ENCODE measurements around the gene CFAP92. TPM values are rescaled to one million over a fixed set of nuclear protein-coding genes. Genes with fewer than 3 reads are reported as not detected.

CFAP92 gene
- total and polyA plus RNA-seq, 2 donors (not counting 1 experiment from before 2014, with no cell fraction given): not detected

DNA sequence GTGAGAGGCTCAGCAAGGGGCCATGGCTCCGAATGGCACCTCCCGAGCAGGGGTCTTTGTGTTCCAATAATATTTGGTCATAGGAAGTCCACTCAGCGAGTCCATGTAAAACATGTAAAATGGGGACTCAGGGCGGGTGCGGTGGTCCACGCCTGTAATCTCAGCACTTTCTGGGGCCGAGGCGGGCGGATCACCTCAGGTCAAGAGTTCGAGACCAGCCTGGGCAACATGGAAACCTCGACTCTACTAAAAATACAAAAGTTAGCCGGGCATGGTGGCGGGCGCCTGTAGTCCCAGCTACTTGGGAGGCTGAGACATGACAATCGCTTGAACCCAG is 33.6 kb upstream of the CFAP92 start:
- peaks cover 0 to 6% (median 0%) of the 10 kb centered on the region in 4 experiments for H3K27me3 ChIP-seq (replicated peaks in 1 of 4; ENCODE audit: control extremely low read depth in 1 of 4, control insufficient read depth in 3 of 4, insufficient read depth in 4 of 4, low read length in 3 of 4)
- ATAC-seq (ENCODE audit: low read depth): no peak
- Mint-ChIP-seq H3K27me3 (peaks cover 3% of the 10 kb centered on the region), H3K4me1 (peaks cover 22% of the 10 kb centered on the region), H3K9me3 (ENCODE audit: insufficient read depth) (no peaks in the 10 kb centered on the region), H3K27ac (no peak overlapping the region), H3K4me3 (peak overlapping the region; percentile 34)
- intact Hi-C loops (cut with micrococcal nuclease): loop anchor here (1.0 to 2.0 kb wide), 8 partner anchors 11 to 218 kb away; partner anchors contain the start of genes CFAP92, CNBP, ISY1 and RAB43
- peak overlapping the region; percentile 97 for H2AFZ ChIP-seq (ENCODE audit: insufficient read depth, low read depth, low read length, poor library complexity, severe bottlenecking)
- H3K9ac ChIP-seq (ENCODE audit: low read length): peak overlapping the region; percentile 88
- no peaks in the 10 kb centered on the region for H3K79me2 ChIP-seq (ENCODE audit: control insufficient read depth, insufficient read depth, low read length)
- 79% methylated on average over 14 of the region's 15 CpGs for WGBS (ENCODE audit: insufficient coverage)
- H3K4me3 ChIP-seq (ENCODE audit: control extremely low read depth in 1 of 5, extremely low read depth in 1 of 5, insufficient read depth in 1 of 5, low read depth in 2 of 5, low read length in 4 of 5): peak overlapping the region; percentile 11 to 71 (median 61)
- ChIA-PET POLR2A (interaction anchor here (0.6 to 1.4 kb wide), 6 partner anchors 11 to 289 kb away, joined by 3 to 19 read pairs (median 4); no protein-coding TSS in a partner anchor), CTCF (interaction anchor here (0.7 to 4.0 kb wide), 12 partner anchors 11 to 347 kb away, joined by 3 to 53 read pairs (median 4); partner anchors contain the start of gene CFAP92)
- peaks cover 13 to 15% of the 10 kb centered on the region in 2 donors for H3K4me1 ChIP-seq (ENCODE audit: control insufficient read depth in 2 of 2, insufficient read depth in 2 of 2, low read length in 2 of 2)
- DNase-seq: no peak
- no peaks in the 10 kb centered on the region for H4K20me1 ChIP-seq (ENCODE audit: control insufficient read depth, insufficient read depth, low read length, poor library complexity, severe bottlenecking)
- TF ChIP-seq EZH2 (IDR thresholded peaks at IDR 0.05; ENCODE audit: borderline replicate concordance, insufficient read depth, low read depth, low read length, poor library complexity, severe bottlenecking): no peak
- TF ChIP-seq, protein P1, sequence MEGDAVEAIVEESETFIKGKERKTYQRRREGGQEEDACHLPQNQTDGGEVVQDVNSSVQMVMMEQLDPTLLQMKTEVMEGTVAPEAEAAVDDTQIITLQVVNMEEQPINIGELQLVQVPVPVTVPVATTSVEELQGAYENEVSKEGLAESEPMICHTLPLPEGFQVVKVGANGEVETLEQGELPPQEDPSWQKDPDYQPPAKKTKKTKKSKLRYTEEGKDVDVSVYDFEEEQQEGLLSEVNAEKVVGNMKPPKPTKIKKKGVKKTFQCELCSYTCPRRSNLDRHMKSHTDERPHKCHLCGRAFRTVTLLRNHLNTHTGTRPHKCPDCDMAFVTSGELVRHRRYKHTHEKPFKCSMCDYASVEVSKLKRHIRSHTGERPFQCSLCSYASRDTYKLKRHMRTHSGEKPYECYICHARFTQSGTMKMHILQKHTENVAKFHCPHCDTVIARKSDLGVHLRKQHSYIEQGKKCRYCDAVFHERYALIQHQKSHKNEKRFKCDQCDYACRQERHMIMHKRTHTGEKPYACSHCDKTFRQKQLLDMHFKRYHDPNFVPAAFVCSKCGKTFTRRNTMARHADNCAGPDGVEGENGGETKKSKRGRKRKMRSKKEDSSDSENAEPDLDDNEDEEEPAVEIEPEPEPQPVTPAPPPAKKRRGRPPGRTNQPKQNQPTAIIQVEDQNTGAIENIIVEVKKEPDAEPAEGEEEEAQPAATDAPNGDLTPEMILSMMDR (IDR thresholded peaks at IDR 0.05): no peak
- H3K4me2 ChIP-seq (replicated peaks; ENCODE audit: low read depth, low read length, poor library complexity, severe bottlenecking): peak overlapping the region; percentile 99
- H3K27ac ChIP-seq (ENCODE audit: low read length in 2 of 2): peak overlapping the region; percentile 46 to 83
- H3K36me3 ChIP-seq (replicated peaks in 1 of 2; ENCODE audit: control extremely low read depth in 1 of 2, control insufficient read depth in 1 of 2, extremely low read depth in 1 of 2, insufficient read depth in 2 of 2, low read length in 1 of 2): no peaks in the 10 kb centered on the region
- H3K9me3 ChIP-seq (ENCODE audit: control extremely low read depth in 1 of 3, control insufficient read depth in 2 of 3, insufficient read depth in 1 of 3, low read length in 2 of 3): peaks cover 0 to 17% (median 0%) of the 10 kb centered on the region in 3 donors

Measured in B cell (primary cell).